ENCODE measurements around the gene LSR.

LSR gene

GRCh38 chr19:35212241-35212640 is 36.6 kb upstream of the LSR start:
- DNase-seq (ENCODE audit: low read depth): no peak
- TF ChIP-seq, protein P1, sequence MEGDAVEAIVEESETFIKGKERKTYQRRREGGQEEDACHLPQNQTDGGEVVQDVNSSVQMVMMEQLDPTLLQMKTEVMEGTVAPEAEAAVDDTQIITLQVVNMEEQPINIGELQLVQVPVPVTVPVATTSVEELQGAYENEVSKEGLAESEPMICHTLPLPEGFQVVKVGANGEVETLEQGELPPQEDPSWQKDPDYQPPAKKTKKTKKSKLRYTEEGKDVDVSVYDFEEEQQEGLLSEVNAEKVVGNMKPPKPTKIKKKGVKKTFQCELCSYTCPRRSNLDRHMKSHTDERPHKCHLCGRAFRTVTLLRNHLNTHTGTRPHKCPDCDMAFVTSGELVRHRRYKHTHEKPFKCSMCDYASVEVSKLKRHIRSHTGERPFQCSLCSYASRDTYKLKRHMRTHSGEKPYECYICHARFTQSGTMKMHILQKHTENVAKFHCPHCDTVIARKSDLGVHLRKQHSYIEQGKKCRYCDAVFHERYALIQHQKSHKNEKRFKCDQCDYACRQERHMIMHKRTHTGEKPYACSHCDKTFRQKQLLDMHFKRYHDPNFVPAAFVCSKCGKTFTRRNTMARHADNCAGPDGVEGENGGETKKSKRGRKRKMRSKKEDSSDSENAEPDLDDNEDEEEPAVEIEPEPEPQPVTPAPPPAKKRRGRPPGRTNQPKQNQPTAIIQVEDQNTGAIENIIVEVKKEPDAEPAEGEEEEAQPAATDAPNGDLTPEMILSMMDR (IDR thresholded peaks at IDR 0.05; ENCODE audit: control insufficient read depth, insufficient read depth, low read depth, low read length, missing control alignments): no peak
- no peak overlapping the region for H3K4me3 ChIP-seq (ENCODE audit: control insufficient read depth, low read depth, low read length)

DNA sequence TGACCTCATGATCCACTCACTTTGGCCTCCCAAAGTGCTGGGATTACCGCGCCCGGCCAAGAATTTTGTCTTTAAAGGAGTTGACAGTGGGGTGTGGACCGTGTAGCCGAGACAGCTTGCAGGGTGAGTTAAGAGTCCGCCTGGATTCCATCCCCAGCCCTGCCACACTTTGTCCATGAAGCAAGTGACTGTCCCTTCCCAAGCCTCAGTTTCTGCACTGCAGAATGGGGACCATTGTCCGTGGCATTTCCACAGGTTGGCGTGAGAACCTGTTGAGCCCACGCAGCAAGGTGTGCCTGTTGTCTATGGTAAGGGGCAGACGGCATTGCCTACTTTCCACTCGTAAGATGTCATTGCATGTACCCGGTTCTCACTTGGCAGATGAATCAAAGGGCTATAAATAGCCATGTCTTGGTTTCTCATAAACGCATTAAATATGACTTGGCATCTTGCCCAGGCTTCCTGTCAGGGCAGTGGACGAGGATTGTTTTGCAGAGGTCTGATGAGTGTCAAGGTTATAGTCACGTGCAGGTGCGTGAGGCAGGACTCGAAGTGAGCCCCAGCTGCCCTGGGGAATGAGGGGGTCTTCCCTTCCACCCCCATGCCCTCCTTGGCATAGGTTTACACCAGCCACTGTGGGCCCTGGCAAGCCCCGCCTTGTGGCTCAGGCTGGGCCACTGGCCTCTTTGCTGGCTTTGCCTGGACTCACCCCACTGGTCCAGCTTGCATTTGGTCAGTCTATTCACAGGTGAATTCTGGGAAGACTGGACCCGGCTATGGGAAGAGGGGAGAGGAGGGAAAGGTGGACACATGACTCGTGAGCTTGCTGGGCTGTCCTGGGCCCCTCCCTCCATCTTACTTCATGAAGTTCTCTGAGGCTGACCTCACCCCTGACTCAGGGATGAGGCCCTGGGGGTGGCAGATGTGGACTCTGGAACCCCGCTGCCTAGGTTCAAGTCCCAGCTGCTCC is 34.9 kb upstream of the LSR start:
- H3K4me3 ChIP-seq (ENCODE audit: control insufficient read depth, low read depth, low read length): no peak overlapping the region
- DNase-seq (ENCODE audit: low read depth): peak; percentile 51
- TF ChIP-seq, protein P1 (IDR thresholded peaks at IDR 0.05; ENCODE audit: control insufficient read depth, insufficient read depth, low read depth, low read length, missing control alignments): no peak

DNA sequence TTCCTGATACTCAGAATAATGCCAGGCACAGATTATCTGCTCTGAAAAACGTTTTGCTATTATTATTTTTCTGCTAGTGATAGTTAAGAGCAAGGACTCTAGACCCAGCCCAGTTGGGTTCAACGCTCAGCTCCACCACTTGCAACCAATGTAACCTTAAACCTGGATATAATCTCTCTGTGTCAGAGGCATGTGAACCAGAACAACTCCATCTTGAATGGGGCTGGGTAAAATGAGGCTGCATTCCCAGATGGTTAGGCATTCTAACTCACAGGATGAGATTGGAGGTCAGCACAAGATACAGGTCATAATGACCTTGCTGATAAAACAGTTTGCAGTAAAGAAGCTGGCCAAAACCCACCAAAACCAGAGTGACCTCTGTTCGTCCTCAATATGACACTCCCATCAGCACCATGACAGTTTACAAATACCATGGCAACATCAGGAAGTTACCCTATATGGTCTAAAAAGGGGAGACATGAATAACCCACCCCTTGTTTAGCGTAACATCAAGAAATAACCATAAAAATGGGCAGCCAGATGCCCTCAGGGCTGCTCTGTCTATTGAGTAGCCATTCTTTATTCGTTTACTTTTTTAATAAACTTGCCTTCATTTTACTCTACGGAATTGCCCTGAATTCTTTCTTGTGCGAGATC is 33.9 kb upstream of the LSR start:
- DNase-seq (ENCODE audit: low read depth): no peak
- TF ChIP-seq, protein P1 (IDR thresholded peaks at IDR 0.05; ENCODE audit: control insufficient read depth, insufficient read depth, low read depth, low read length, missing control alignments): no peak

GRCh38 chr19:35216016-35216832 is 32.6 kb upstream of the LSR start:
- DNase-seq (ENCODE audit: low read depth): no peak
- no peak overlapping the region for H3K4me3 ChIP-seq (ENCODE audit: control insufficient read depth, low read depth, low read length)
- TF ChIP-seq, protein P1 (IDR thresholded peaks at IDR 0.05; ENCODE audit: control insufficient read depth, insufficient read depth, low read depth, low read length, missing control alignments): no peak

More for the DNA sequence above, 33.9 kb upstream of the LSR start:
- no peak overlapping the region for H3K4me3 ChIP-seq (ENCODE audit: control insufficient read depth, low read depth, low read length)

GRCh38 chr19:35216833-35217648 is 31.8 kb upstream of the LSR start:
- TF ChIP-seq, protein P1 (IDR thresholded peaks at IDR 0.05; ENCODE audit: control insufficient read depth, insufficient read depth, low read depth, low read length, missing control alignments): no peak

More at GRCh38 chr19:35216833-35217648, 31.8 kb upstream of the LSR start:
- no peak overlapping the region for H3K4me3 ChIP-seq (ENCODE audit: control insufficient read depth, low read depth, low read length)
- no peak for DNase-seq (ENCODE audit: low read depth)

Measured in AG09309 (cell line).